Measurements from ENCODE around the gene YTHDF1.

DNA sequence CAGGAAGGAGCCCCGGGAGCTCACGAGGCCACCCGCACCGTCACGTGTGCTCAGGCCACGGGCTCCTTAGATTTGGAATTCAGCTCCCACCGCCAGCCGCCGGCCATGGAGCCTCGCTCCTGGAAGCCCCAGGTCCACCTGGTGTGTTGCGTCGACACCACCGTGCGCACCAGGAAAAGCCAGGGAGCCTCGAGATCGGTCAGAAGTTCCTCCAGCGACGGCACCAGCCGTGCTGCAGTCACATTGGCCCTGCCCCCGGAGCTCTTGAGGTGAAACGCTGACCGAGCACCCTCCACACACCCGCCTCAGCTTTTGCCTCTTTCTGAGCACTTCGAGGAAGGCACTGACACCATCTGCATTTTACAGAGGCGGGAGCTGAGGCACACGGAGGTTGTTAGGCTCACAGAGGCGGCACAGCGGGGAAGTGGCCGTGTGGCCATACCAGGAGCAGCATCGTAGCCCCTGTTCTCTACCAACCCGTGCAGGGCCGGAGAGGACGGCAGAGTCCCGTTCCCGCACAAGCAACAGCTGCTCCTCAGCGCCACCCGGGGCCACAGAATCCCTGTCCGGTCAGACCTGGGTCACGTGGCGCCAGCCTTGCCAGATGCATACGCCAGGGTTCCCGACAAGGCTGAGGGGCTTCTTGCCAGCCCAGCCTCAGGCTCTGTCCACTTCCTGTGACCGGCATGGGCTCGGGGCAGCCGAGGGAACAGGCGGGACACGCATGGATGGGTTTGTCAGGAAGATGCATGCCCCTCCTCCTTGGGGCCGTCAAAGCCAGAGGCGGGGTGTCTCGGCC lies 30.8 kb upstream of the YTHDF1 start:
- TF ChIP-seq, protein P1, sequence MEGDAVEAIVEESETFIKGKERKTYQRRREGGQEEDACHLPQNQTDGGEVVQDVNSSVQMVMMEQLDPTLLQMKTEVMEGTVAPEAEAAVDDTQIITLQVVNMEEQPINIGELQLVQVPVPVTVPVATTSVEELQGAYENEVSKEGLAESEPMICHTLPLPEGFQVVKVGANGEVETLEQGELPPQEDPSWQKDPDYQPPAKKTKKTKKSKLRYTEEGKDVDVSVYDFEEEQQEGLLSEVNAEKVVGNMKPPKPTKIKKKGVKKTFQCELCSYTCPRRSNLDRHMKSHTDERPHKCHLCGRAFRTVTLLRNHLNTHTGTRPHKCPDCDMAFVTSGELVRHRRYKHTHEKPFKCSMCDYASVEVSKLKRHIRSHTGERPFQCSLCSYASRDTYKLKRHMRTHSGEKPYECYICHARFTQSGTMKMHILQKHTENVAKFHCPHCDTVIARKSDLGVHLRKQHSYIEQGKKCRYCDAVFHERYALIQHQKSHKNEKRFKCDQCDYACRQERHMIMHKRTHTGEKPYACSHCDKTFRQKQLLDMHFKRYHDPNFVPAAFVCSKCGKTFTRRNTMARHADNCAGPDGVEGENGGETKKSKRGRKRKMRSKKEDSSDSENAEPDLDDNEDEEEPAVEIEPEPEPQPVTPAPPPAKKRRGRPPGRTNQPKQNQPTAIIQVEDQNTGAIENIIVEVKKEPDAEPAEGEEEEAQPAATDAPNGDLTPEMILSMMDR (conservative IDR thresholded peaks at IDR 0.05), result no peak
- TF ChIP-seq EZH2 (IDR thresholded peaks at IDR 0.05; ENCODE audit: low read depth), result no peak
